H1 (cell line): ENCODE data around the gene ITGB8.

ENCODE experiments used
- GTF2F1 ChIP-seq: IDR thresholded peaks from 2 replicates; pipeline ENCODE4 v1.6.1; 2012; ENCODE audit warnings: low read depth, low read length, improper control_type of control experiment, borderline replicate concordance
- JUND ChIP-seq: IDR thresholded peaks from 2 replicates; pipeline ENCODE4 v1.6.1; 2011; ENCODE audit warnings: mild to moderate bottlenecking, improper control_type of control experiment, low read length
- POLR2AphosphoS5 ChIP-seq: IDR thresholded peaks from 2 replicates; pipeline ENCODE4 v1.6.1; 2011; ENCODE audit warnings: low read depth, low read length
- TF ChIP-seq, protein P1 (sequence below), 3 experiments: IDR thresholded peaks; 1 replicate in 2 of 3; 2 replicates in 1 of 3; pipeline versions ENCODE4 v1.5.1 to v1.6.1; 2011; ENCODE audit warnings: low read length in 3 of 3, mild to moderate bottlenecking in 3 of 3, inconsistent platforms in 2 of 3, low read depth in 1 of 3, moderate library complexity in 1 of 3; ENCODE audit not compliant: insufficient read depth in 1 of 3; ENCODE audit errors: control extremely low read depth in 1 of 3

DNA sequence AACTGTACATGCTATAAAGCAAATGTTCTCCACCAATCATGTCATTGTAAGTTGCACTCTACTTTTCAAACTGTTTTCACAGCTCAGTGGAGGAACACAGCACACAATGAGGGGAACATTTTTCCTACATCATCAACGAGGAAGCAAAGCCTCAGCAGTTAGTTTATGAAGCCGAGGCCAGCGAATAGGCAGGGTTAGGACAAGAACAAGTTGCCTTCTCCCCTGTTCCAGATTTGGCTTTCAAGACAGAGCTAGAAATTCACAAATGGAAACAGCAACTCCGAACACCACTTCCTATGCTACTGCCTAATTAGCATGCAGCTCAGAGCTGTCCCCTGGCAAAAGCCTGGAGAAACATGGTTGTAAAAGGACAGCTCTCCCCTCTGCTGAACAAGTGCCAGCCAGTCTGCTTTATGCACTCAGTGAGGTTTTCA lies 19.8 kb downstream of the ITGB8 start:
- TF ChIP-seq, protein P1, sequence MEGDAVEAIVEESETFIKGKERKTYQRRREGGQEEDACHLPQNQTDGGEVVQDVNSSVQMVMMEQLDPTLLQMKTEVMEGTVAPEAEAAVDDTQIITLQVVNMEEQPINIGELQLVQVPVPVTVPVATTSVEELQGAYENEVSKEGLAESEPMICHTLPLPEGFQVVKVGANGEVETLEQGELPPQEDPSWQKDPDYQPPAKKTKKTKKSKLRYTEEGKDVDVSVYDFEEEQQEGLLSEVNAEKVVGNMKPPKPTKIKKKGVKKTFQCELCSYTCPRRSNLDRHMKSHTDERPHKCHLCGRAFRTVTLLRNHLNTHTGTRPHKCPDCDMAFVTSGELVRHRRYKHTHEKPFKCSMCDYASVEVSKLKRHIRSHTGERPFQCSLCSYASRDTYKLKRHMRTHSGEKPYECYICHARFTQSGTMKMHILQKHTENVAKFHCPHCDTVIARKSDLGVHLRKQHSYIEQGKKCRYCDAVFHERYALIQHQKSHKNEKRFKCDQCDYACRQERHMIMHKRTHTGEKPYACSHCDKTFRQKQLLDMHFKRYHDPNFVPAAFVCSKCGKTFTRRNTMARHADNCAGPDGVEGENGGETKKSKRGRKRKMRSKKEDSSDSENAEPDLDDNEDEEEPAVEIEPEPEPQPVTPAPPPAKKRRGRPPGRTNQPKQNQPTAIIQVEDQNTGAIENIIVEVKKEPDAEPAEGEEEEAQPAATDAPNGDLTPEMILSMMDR (IDR thresholded peaks at IDR 0.05; ENCODE audit: control extremely low read depth in 1 of 3, insufficient read depth in 1 of 3, low read depth in 1 of 3, low read length in 3 of 3) = no peak
- TF ChIP-seq JUND (no peak), GTF2F1 (no peak), POLR2AphosphoS5 (no peak)
